Measurements from ENCODE around the gene CDK14. TPM values are rescaled to one million over a fixed set of nuclear protein-coding genes. Genes with fewer than 3 reads are reported as not detected.

Gene CDK14
- total and polyA plus RNA-seq, 10 of the 15 experiments (the other 5 are each of a cell fraction or from before 2014, with no cell fraction given) = 6.5 to 61.3 (median 24.2) TPM

DNA sequence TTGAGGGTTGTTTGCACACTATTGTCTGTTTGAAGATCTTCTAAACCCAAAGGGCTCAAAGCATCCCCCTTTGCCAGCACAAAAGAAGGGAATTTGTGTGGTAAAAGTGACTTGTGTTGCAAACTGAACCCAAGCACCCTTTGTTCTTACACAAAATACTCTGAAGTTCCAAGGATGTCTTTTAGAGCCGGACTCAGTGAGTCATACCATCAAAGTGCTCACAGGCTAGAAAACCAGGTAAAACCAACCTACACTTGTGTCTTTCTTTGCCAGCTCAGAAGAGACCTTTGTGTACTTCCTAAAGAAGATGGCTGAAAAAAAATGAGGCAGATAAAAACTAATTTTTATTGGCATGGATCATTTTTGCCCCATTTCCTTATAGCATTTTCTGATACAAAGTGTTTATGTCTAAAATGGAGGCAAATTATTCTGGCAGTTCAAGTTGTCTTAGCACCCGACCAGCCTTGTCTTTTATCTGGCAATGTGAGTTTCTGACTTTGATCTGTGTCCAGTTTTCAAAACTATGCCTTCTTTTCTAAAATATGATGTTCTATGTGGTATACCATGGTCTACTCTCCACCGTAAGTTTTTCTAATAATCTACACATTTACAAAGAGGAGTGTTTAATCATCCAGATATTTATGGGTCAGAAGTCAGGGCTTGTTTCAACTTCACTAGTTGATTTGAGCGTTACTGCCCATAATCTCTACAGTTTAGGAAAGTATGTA is 539.7 kb downstream of the CDK14 start:
- CTCF ChIA-PET = interaction anchor here (1.3 kb wide), 1 partner anchor 11 kb away, joined by 4 read pairs; no protein-coding TSS in a partner anchor
- Histone ChIP-seq H3K36me3 (ENCODE audit: control insufficient read depth in 2 of 2, insufficient read depth in 2 of 2, low read length in 1 of 2) (no peaks in the 10 kb centered on the region), H3K79me2 (ENCODE audit: control insufficient read depth, insufficient read depth, low read length) (no peaks in the 10 kb centered on the region), H3K9me3 (replicated peaks; ENCODE audit: control insufficient read depth, insufficient read depth, low read length) (no peaks in the 10 kb centered on the region), H3K4me1 (ENCODE audit: control insufficient read depth, insufficient read depth, low read length) (no peaks in the 10 kb centered on the region), H3K9ac (ENCODE audit: control insufficient read depth, insufficient read depth, low read length) (no peak overlapping the region), H3K4me3 (no peak overlapping the region), H3K27ac (ENCODE audit: control insufficient read depth, insufficient read depth) (no peak overlapping the region), H4K20me1 (ENCODE audit: control insufficient read depth, insufficient read depth) (no peaks in the 10 kb centered on the region), H2AFZ (ENCODE audit: control insufficient read depth, low read depth, low read length) (no peak overlapping the region), H3K4me2 (ENCODE audit: control insufficient read depth, insufficient read depth) (no peak overlapping the region), H3K27me3 (replicated peaks in 1 of 2; ENCODE audit: control insufficient read depth in 2 of 2, insufficient read depth in 2 of 2, low read length in 1 of 2) (no peaks in the 10 kb centered on the region)
- SMC1A ChIA-PET (ENCODE audit: uncharacterized antibody, unreplicated experiment) = interaction anchor here (1.2 to 1.6 kb wide), 3 partner anchors 9 to 82 kb away, joined by 3 to 4 read pairs (median 3); no protein-coding TSS in a partner anchor
- RAD21 ChIA-PET (ENCODE audit: unreplicated experiment) = no interaction called here
- no peak for ATAC-seq
- POLR2A ChIA-PET = no interaction called here
- DNase-seq (ENCODE audit: low read depth, low spot score) = no peak
- intact Hi-C loops (cut with micrococcal nuclease; ENCODE audit: unreplicated experiment) = no loop called here
- 56% methylated on average over 4 of the region's 4 CpGs for WGBS (ENCODE audit: insufficient coverage, insufficient replicate concordance, low lambda C conversion rate, missing lambda C conversion rate)
- no TSS peak for BruUV-seq (replicated peaks)
- TF ChIP-seq CBX5 (IDR thresholded peaks at IDR 0.05; ENCODE audit: low read depth) = no peak
- no peak for TF ChIP-seq SMAD1 (IDR thresholded peaks at IDR 0.05; ENCODE audit: low read depth, partially characterized antibody)
- TF ChIP-seq GABPA (IDR thresholded peaks at IDR 0.05; ENCODE audit: low read depth) = no peak
- no peak for TF ChIP-seq MXI1 (IDR thresholded peaks at IDR 0.05; ENCODE audit: low read depth, low read length)
- TF ChIP-seq, protein P1, sequence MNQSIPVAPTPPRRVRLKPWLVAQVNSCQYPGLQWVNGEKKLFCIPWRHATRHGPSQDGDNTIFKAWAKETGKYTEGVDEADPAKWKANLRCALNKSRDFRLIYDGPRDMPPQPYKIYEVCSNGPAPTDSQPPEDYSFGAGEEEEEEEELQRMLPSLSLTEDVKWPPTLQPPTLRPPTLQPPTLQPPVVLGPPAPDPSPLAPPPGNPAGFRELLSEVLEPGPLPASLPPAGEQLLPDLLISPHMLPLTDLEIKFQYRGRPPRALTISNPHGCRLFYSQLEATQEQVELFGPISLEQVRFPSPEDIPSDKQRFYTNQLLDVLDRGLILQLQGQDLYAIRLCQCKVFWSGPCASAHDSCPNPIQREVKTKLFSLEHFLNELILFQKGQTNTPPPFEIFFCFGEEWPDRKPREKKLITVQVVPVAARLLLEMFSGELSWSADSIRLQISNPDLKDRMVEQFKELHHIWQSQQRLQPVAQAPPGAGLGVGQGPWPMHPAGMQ (IDR thresholded peaks at IDR 0.05; ENCODE audit: borderline replicate concordance) = no peak
- no peak for TF ChIP-seq EZH2 (IDR thresholded peaks at IDR 0.05; ENCODE audit: borderline replicate concordance, control insufficient read depth, low read depth, low read length)
- TF ChIP-seq MTA2 (IDR thresholded peaks at IDR 0.05; ENCODE audit: low read depth) = no peak
- TF ChIP-seq, protein P2, sequence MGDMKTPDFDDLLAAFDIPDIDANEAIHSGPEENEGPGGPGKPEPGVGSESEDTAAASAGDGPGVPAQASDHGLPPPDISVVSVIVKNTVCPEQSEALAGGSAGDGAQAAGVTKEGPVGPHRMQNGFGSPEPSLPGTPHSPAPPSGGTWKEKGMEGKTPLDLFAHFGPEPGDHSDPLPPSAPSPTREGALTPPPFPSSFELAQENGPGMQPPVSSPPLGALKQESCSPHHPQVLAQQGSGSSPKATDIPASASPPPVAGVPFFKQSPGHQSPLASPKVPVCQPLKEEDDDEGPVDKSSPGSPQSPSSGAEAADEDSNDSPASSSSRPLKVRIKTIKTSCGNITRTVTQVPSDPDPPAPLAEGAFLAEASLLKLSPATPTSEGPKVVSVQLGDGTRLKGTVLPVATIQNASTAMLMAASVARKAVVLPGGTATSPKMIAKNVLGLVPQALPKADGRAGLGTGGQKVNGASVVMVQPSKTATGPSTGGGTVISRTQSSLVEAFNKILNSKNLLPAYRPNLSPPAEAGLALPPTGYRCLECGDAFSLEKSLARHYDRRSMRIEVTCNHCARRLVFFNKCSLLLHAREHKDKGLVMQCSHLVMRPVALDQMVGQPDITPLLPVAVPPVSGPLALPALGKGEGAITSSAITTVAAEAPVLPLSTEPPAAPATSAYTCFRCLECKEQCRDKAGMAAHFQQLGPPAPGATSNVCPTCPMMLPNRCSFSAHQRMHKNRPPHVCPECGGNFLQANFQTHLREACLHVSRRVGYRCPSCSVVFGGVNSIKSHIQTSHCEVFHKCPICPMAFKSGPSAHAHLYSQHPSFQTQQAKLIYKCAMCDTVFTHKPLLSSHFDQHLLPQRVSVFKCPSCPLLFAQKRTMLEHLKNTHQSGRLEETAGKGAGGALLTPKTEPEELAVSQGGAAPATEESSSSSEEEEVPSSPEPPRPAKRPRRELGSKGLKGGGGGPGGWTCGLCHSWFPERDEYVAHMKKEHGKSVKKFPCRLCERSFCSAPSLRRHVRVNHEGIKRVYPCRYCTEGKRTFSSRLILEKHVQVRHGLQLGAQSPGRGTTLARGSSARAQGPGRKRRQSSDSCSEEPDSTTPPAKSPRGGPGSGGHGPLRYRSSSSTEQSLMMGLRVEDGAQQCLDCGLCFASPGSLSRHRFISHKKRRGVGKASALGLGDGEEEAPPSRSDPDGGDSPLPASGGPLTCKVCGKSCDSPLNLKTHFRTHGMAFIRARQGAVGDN (IDR thresholded peaks at IDR 0.05) = no peak
- no peak for TF ChIP-seq ASH2L (IDR thresholded peaks at IDR 0.05; ENCODE audit: borderline replicate concordance, low read depth)
- TF ChIP-seq, protein P3, sequence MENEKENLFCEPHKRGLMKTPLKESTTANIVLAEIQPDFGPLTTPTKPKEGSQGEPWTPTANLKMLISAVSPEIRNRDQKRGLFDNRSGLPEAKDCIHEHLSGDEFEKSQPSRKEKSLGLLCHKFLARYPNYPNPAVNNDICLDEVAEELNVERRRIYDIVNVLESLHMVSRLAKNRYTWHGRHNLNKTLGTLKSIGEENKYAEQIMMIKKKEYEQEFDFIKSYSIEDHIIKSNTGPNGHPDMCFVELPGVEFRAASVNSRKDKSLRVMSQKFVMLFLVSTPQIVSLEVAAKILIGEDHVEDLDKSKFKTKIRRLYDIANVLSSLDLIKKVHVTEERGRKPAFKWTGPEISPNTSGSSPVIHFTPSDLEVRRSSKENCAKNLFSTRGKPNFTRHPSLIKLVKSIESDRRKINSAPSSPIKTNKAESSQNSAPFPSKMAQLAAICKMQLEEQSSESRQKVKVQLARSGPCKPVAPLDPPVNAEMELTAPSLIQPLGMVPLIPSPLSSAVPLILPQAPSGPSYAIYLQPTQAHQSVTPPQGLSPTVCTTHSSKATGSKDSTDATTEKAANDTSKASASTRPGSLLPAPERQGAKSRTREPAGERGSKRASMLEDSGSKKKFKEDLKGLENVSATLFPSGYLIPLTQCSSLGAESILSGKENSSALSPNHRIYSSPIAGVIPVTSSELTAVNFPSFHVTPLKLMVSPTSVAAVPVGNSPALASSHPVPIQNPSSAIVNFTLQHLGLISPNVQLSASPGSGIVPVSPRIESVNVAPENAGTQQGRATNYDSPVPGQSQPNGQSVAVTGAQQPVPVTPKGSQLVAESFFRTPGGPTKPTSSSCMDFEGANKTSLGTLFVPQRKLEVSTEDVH (IDR thresholded peaks at IDR 0.05; ENCODE audit: low read depth, partially characterized antibody) = no peak
- in situ Hi-C loops (cut with MboI) = no loop called here
- FAIRE-seq = no peak

Measured in GM12878 (cell line).